Epithelial cell of proximal tubule (primary cell): ENCODE results near the gene UBE2E3. TPM values are rescaled to one million over a fixed set of nuclear protein-coding genes. Genes with fewer than 3 reads are reported as not detected.
"Not testable (repeated sequence)": the region's sequence is repeated elsewhere in the genome, so short reads cannot be mapped to it uniquely, and the experiment has no call there.

Experiments used
- DNase-seq: peaks from one replicate; pipeline ENCODE4 v3.0.0-alpha.2; 2011; ENCODE audit warnings: low read depth
- H3K4me3 ChIP-seq: 2 replicates; pipeline ENCODE4 v1.5.1; 2011; ENCODE audit warnings: low read depth, mild to moderate bottlenecking, low read length
- CTCF ChIP-seq: conservative IDR thresholded peaks from 2 replicates; pipeline ENCODE4 v1.5.1; 2012; ENCODE audit warnings: low read depth, mild to moderate bottlenecking, low read length
- total RNA-seq: library from RNA; depleted of rRNA; stranded (reverse); fragments of >200 nt; gene quantifications from 2 replicates; pipeline ENCODE4 v1.2.3, GENCODE V29; 2015

Gene UBE2E3
- 70.1 and 111 TPM in 2 replicates for total RNA-seq

DNA sequence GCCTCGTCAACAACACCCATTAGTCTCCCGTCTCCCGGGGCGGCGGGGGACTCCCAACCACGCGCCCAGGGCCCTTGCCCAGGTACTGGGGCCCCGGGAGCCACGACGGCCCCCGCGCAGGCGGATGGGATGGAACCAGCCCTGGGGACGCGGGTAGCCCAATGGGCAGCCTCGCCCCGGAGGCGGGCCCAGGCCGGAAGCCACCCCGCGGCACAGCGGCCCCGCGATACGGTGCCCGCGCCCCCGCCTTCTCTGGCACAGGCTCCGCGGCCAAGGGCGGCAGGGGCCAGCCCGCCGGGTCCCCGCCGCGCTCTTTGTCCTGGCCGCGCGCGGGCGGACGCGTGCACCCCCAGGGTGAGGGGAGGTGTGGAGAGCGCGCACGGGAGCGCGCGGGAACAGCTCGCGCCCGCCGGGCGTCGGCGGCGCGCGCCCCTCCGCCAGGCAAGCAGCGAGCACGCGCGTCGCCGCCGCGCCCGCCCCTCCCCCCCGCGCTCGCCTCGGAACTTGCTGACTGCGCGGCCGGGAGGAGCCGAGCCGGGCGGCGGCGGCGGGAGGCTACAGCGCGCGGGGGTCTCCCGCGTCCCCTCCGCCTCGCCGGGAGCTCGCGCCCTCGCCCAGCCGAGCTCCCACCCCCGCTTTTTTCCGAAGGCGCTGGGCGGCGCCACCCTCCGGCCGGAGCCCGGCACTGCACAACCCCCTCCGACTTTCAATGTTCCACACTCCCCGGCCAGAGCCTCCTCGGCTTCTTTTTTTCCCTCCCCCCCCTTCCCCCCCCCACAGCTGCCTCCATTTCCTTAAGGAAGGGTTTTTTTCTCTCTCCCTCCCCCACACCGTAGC is at the start of gene UBE2E3:
Gene UBE2E3 (plus strand): TSS at position 500 of the 837 bp plus-strand sequence. CDS start 1,438 bp downstream, outside the sequence.
- no peak for DNase-seq
- peak within 1 kb of the TSS; percentile 76 for H3K4me3 ChIP-seq
- TF ChIP-seq CTCF = peak; percentile 65

DNA sequence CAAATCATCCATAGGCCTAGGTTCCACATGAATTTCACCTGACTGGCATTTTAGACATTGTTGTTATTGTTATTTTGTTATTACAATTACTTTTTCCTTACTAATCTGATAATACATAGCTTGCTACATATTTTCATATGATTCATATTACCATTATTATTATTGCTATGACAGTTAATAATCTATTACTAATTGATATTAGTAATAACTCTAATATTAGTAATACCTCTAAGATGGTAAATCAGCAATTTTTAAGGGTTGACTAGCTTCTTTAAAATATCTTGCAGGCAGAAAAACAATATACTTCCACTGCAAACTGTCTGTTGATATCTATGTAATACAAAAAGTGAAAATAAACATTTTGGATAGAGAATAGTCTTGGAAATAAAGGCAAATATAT is 48.6 kb upstream of the UBE2E3 start:
- no peak for TF ChIP-seq CTCF
- no peak for DNase-seq
- no peak overlapping the region for H3K4me3 ChIP-seq

- TF ChIP-seq CTCF = no peak
- no peak for DNase-seq
- H3K4me3 ChIP-seq = no peak overlapping the region
These were observed 47.1 kb upstream of the UBE2E3 start for GRCh38 chr2:180933332-180933731.

DNA sequence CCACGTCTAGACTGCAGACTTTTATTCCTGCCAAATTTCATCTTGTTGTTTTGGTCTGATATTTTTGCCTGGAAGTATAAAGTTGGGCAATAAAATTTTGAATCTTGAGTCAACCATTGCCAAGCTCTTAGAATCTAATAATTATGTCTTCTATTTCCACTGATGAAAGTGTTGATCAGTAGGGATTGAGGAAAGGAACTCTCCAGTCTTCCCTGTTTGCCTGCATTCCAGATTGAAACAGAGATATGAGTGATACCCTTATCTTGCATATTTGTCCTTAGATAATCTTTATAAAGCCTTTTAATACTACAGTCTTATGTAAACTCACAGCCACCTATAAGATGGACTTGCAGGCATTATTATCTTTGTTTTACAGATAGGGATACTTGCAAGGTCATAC is 45.5 kb upstream of the UBE2E3 start:
- no peak for DNase-seq
- TF ChIP-seq CTCF = no peak
- H3K4me3 ChIP-seq = no peak overlapping the region

DNA sequence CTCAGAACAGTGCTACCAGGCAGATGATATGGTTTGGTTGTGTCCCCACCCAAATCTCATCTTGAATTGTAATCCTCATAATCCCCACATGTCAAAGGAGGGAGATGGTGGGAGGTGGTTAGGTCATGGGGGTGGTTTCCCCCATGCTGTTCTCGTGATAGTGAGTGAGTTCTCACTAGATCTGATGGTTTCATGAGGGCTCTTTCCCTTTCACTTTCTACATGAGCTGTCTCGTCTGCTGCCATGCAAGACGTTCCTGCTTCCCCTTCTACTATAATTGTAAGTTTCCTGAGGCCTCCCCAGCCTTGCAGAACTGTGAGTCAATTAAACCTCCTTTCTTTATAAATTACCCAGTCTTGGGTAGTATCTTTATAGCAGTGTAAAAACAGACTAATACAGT is 42.9 kb upstream of the UBE2E3 start:
- not testable (repeated sequence) for DNase-seq, H3K4me3 ChIP-seq

DNA sequence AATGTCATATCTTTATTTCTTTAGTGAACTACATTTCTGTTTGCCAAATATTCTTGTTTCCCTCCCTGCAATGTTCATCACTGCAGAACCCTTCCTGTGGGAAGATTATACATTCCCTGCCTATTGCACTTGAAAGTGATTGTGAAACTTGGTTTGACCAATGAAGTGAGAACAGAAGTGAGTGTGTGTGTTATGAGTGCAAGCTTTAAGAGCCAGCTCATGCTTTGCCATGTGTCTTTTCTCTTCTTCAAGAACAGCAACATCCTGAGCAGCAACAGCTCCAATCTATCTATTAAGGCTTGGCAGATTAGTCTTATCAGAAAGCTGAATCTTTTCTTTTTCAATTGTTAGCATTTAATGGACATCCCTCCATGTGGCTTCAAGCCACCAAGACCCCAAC is 42.0 kb upstream of the UBE2E3 start:
- no peak overlapping the region for H3K4me3 ChIP-seq
- no peak for TF ChIP-seq CTCF
- peak; percentile 36 for DNase-seq

GRCh38 chr2:180943275-180943674 is 37.1 kb upstream of the UBE2E3 start:
- no peak overlapping the region for H3K4me3 ChIP-seq
- TF ChIP-seq CTCF = no peak
- DNase-seq = no peak
